Measurements from ENCODE around the gene ICAM1.

DNA sequence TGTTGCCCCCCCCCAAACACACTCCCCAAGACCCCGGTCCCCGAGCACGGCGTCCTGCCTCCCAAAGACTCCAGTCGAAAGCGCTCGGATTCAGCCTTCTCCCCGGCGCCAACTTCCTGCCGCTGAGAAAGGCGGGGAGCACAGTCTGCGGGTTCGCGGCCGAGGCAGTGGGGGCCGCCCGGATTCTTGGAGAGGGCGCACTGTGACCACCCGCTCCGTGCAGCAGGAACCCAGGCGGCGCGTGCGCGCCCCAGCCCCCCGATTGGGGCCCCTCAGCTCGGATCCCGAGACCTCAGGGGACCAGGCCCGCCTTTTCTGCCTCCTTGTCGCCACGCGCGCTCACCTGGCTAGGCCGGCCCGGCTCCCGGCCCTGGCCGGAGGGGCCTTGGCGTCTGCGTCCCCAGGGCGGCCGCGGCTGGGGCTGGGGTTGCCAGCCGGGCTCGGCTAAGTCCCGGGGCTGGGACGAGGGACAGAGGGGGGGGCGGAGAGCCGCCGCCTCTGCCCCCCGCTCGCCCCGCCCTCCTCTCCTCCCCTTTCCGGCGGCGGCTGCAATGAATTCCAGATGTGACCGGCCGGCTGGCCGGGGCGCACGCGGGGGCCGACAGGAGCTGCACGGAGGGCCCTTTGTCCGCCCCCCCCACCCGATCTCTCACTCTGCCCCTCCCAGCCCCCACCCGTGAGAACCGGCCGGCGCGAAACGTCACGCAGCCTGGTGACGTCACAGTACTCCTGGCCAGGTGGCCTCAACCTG lies 39.9 kb upstream of the ICAM1 start, which contains the start of gene S1PR2:
- TF ChIP-seq CTCF (conservative IDR thresholded peaks at IDR 0.05) (no peak), EZH2 (IDR thresholded peaks at IDR 0.05; ENCODE audit: low read depth) (no peak)

Data from PC-9 (cell line).